HG02884 (cell line): ENCODE data around the gene TBC1D10A.
"Not testable (repeated sequence)": the region's sequence is repeated elsewhere in the genome, so short reads cannot be mapped to it uniquely, and the experiment has no call there.

Experiments used
- ATAC-seq: cut with Tn5 transposase; IDR thresholded peaks from one replicate; pipeline ENCODE4 v1.9.1; 2021; ENCODE audit warnings: mild to moderate bottlenecking, moderate library complexity; ENCODE audit not compliant: unreplicated experiment

TBC1D10A gene

GRCh38 chr22:30348404-30348803 lies 21.7 kb upstream of the TBC1D10A start:
- ATAC-seq: no peak

- no peak for ATAC-seq
These were observed 20.6 kb upstream of the TBC1D10A start for GRCh38 chr22:30347255-30347892.

GRCh38 chr22:30344447-30345200 lies 17.9 kb upstream of the TBC1D10A start:
- ATAC-seq: no peak

GRCh38 chr22:30340911-30341685 lies 14.4 kb upstream of the TBC1D10A start:
- ATAC-seq: no peak

DNA sequence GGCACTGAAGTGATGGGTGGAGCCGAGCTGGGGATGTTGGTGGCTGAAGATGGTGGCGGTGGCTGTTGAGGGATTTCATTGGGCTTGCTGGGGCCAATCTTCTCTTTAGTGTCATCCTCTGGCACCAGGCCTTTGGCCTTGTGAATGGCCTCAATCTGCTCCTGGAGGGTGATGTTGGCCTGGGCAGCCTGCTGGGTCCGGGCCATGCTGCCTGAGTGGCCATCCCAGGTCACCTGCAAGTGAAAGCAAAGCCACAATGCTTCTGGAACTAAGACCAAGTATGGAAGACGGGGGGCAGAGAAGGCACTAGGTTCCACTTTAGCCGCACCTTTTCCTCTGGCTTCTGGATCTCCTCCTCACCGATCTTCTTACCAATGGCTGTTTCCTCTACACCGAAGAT lies 12.1 kb upstream of the TBC1D10A start:
- ATAC-seq: no peak

GRCh38 chr22:30338341-30338740 lies 11.6 kb upstream of the TBC1D10A start:
- not testable (repeated sequence) for ATAC-seq

- no peak for ATAC-seq
These were observed 10.7 kb upstream of the TBC1D10A start for GRCh38 chr22:30337461-30337778.

- ATAC-seq: no peak
These were observed 10.2 kb upstream of the TBC1D10A start for GRCh38 chr22:30336752-30337460.

DNA sequence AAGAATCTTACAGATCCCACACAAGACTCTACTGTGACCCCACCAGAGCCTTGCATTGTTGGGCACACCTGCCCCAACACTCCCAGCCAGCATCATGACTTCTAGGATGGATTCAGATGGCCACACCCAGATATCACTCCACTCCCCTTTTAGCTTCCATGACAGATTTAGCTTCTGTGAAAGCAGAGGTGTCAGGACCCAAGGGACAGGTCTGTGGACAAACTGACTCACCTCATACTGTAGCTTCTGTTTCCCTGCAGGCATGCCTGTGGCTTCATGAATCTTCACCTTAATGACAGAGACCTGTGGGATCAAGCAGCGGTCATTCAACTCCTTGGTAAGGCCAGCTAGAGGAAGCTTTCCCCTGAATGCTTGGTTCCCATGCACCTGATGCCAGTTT lies 8.5 kb upstream of the TBC1D10A start:
- ATAC-seq: no peak

DNA sequence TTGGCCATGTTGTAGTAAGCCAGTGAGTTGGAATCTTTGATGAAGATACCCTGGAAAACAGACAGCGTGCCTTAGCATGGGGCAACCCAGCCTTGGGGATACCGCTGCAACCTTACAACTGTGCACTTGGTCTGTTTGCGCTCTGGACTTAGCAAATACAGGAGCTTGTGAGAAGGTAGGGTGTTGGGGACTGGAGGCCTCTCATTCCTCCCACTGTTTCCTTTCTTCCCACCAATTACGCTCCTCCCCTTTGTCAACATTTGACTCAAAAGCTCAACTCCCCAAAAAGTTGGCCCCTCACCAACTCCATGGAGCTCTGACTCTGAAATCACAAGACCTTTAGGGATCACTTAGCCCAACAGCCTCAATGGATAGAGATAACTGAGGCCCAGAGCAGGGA lies 7.9 kb upstream of the TBC1D10A start:
- ATAC-seq: no peak

DNA sequence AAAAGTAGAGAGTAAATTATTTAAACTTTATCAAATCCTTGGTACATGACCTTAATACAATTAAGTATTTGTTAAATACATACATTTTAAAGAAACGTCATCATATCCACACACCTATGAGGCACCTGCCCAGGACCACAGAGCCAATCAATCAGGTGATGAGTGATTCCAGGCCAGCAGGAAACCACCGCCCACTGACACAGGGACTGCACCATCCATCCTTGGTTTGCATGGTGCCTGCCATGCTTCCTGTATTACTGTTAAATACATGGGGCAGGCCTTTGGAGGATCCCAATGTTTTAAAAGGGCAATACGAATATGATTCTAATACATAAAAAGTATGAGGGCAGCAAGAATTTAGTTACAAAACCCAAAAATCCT lies 7.0 kb upstream of the TBC1D10A start:
- ATAC-seq: no peak

DNA sequence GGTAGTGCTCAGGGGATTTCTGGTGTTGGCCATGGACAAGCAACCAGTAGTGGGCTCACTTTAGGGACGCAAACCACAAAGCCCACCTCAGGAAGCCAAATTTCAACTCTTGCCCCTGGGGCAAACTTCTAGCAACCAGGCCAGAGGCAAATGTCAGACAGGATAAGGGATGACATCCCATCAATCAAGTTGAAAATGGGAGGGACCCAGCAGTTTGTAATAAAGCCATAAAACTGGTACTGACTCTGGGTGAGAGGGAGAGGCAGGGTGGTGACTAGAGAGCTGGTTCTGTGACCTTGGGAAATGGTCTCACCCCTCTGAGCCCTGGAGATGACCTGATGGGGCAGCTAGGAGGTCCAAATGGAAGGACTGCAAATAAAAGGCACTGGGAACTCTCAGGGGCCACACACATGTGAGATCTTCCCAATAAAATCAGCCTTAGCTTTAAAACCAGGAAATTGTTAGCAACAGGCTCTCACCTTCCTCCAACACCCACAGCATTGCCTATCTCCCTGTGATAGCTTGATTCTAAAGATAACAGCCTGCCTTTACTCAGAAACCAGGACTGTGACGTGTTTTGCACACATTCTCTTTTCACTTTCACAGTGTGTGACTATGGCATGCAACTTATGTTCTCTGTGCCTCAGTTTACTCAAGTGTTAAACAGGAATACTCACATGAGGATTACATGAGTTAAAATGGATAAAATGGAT lies 6.4 kb upstream of the TBC1D10A start:
- ATAC-seq: no peak

GRCh38 chr22:30332551-30332950 lies 5.8 kb upstream of the TBC1D10A start:
- no peak for ATAC-seq

DNA sequence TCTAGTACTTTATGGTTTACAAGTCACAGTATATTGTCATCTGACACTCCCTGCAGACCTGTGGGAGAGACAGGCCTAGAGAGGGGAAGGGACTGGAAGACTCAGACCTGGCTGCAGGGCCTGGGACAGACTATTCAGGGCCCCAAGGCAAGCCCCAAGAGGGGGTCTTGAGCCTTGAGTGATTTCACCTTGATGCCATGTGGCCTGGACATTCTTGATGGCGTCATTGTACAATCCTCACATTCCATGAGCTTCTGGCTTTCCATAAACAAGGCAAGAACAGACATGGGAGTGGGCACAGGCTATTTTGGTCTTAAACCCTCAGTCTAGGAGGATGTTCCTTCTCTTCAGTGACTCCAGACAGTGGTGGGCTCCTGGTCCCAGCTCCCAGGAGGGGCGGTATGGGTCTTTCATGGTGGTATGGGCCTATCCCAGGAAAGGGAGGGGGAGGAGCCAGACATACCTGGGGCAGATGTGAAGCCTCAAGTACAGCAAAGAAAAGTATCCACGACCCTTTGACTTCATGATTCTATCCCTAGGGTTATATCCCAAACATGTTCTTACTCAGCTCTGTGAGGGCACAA lies 1.8 kb upstream of the TBC1D10A start:
- no peak for ATAC-seq

DNA sequence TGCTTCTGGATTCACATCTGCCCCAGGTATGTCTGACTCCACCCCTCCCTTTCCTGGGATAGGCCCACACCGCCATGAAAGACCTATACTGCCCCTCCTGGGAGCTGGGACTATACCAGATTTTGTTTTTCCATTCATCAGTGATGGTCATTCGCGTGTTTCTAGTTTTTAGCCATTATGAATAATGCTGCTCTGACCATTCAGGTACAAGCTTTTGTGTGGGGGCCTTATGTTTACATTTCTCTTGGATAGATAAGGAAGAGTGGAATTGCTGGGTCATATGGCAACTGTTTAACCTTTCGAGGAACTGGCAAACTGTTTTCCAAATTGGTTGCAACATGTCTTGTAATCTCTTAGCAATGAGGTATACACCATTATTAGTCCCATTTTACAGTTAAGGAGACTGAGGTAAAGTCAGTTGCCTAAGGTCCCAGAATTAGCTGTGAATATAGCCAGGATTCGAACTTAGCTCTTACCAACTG lies 1.2 kb upstream of the TBC1D10A start:
- ATAC-seq: no peak

- ATAC-seq: peak; percentile 23
These were observed 461 bp downstream of the TBC1D10A start for GRCh38 chr22:30326255-30326705.

DNA sequence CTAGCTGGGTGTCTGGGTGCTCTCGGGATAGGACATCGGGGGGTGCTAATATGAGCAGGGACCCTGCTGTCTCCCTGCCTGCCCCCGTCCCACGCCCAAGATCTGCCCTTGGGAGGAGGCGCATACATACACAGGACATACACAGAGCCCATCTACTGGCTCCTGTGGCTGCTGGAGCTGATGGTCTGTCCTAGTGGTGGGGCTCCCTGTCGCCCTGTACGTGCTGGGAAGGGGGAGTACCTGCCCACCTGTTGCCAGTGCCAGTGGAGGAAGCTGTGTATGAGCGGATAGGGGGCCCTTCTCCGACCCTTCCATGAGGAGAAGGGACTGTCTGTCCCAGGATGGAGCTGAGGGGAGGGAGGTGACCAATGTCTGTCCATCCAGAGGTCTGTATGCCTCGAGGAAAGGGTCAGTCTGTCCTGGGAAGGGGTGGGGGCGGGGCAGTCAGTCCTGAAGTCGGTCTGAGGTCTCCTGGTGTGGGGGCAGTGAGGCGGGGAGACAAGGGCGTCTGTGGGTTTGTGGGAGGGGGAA lies 952 bp downstream of the TBC1D10A start:
- ATAC-seq: no peak

GRCh38 chr22:30325065-30325720 lies 1.5 kb downstream of the TBC1D10A start:
- ATAC-seq: no peak

- no peak for ATAC-seq
These were observed 2.6 kb downstream of the TBC1D10A start for GRCh38 chr22:30324014-30324730.
